ENCODE data around the gene REXO1. TPM values are rescaled to one million over a fixed set of nuclear protein-coding genes. Genes with fewer than 3 reads are reported as not detected.

The REXO1 gene
- total RNA-seq, 1 experiment from 2014 or later: 52.2 TPM

DNA sequence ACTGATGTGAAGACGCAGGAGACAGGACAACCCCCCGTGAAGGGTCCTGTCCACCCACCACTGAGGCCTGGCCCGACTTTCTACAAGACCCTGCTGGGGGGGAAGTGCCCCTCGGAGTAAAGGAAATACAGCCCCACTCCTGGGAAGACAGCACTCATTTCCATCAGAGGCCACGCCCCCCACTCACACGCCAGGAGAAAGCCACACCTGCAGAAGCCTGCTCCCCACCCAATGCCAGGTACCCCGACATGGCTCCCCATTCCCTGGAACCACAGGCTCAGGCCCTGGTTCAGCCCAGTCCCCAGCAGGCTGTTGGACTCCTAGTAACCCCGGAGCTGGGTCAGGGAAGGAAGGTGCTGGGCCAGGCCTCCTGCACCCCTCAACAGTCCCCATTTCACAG, 25.3 kb downstream of the REXO1 start:
- peaks cover 16 to 21% of the 10 kb centered on the region in 2 experiments for H3K36me3 ChIP-seq (ENCODE audit: control insufficient read depth in 1 of 2, insufficient read depth in 2 of 2, low read length in 2 of 2)

More for the DNA sequence above, 25.3 kb downstream of the REXO1 start:
- no peak overlapping the region for H3K4me2 ChIP-seq (ENCODE audit: low read length)
- ATAC-seq: no peak
- no peaks in the 10 kb centered on the region for H4K20me1 ChIP-seq (ENCODE audit: insufficient read depth)
- no TSS peak for BruUV-seq (replicated peaks)
- no peaks in the 10 kb centered on the region for H3K9me2 ChIP-seq (ENCODE audit: insufficient read depth)
- ChIA-PET POLR2A (no interaction called here), CTCF (no interaction called here), RAD21 (ENCODE audit: low non-redundant PET in 1 of 2, low total read pairs in 2 of 2, uncharacterized antibody in 2 of 2, unreplicated experiment in 2 of 2) (no interaction called here)
- peaks cover 4 to 7% of the 10 kb centered on the region in 2 experiments; a peak in 3 of 4 replicates for H3K4me1 ChIP-seq (ENCODE audit: control insufficient read depth in 1 of 2, insufficient read depth in 2 of 2, low read length in 2 of 2)
- no peak overlapping the region for H3K4me3 ChIP-seq (replicated peaks in 1 of 2; ENCODE audit: low read depth in 1 of 2, low read length in 2 of 2)
- no peak overlapping the region for H2AFZ ChIP-seq (ENCODE audit: low read depth, low read length, poor library complexity, severe bottlenecking)
- H3K9ac ChIP-seq (ENCODE audit: low read length): no peak overlapping the region
- H3K9me3 ChIP-seq (ENCODE audit: control insufficient read depth in 1 of 2, insufficient read depth in 1 of 2, low read depth in 1 of 2, low read length in 2 of 2): no peaks in the 10 kb centered on the region
- no peak overlapping the region for H3K27ac ChIP-seq (ENCODE audit: low read depth, low read length)
- H3K27me3 ChIP-seq (ENCODE audit: insufficient read depth, low read length): no peaks in the 10 kb centered on the region
- TF ChIP-seq, protein P1, sequence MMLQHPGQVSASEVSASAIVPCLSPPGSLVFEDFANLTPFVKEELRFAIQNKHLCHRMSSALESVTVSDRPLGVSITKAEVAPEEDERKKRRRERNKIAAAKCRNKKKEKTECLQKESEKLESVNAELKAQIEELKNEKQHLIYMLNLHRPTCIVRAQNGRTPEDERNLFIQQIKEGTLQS (IDR thresholded peaks at IDR 0.05): no peak
- no peak for TF ChIP-seq SP1 (IDR thresholded peaks at IDR 0.05; ENCODE audit: low read depth)
- no peak for TF ChIP-seq EZH2 (IDR thresholded peaks at IDR 0.05)
- no peak for TF ChIP-seq CEBPB (IDR thresholded peaks at IDR 0.05; ENCODE audit: low read depth)
- no peak for TF ChIP-seq SIN3A (IDR thresholded peaks at IDR 0.05; ENCODE audit: low read depth)
- no peak for TF ChIP-seq EGR1 (IDR thresholded peaks at IDR 0.05; ENCODE audit: low read depth)
- no peak for TF ChIP-seq ZNF274 (IDR thresholded peaks at IDR 0.05; ENCODE audit: low read depth, low read length)
- no peak for TF ChIP-seq ELF1 (IDR thresholded peaks at IDR 0.05; ENCODE audit: borderline replicate concordance, low read depth)
- TF ChIP-seq POLR2AphosphoS5 (IDR thresholded peaks at IDR 0.05; ENCODE audit: low read depth, low read length): no peak
- no peak for TF ChIP-seq SRF (IDR thresholded peaks at IDR 0.05; ENCODE audit: low read depth)
- no peak for TF ChIP-seq REST (IDR thresholded peaks at IDR 0.05; ENCODE audit: low read depth)
- TF ChIP-seq ZFX (IDR thresholded peaks at IDR 0.05): no peak
- TF ChIP-seq, protein P2, sequence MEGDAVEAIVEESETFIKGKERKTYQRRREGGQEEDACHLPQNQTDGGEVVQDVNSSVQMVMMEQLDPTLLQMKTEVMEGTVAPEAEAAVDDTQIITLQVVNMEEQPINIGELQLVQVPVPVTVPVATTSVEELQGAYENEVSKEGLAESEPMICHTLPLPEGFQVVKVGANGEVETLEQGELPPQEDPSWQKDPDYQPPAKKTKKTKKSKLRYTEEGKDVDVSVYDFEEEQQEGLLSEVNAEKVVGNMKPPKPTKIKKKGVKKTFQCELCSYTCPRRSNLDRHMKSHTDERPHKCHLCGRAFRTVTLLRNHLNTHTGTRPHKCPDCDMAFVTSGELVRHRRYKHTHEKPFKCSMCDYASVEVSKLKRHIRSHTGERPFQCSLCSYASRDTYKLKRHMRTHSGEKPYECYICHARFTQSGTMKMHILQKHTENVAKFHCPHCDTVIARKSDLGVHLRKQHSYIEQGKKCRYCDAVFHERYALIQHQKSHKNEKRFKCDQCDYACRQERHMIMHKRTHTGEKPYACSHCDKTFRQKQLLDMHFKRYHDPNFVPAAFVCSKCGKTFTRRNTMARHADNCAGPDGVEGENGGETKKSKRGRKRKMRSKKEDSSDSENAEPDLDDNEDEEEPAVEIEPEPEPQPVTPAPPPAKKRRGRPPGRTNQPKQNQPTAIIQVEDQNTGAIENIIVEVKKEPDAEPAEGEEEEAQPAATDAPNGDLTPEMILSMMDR (IDR thresholded peaks at IDR 0.05 in 2 of 3, conservative IDR thresholded peaks at IDR 0.05 in 1 of 3; ENCODE audit: borderline replicate concordance in 1 of 3, insufficient read depth in 1 of 3, low read depth in 2 of 3, low read length in 2 of 3): no peak
- TF ChIP-seq JUND (IDR thresholded peaks at IDR 0.05): no peak
- no peak for TF ChIP-seq RAD21 (IDR thresholded peaks at IDR 0.05; ENCODE audit: low read depth)
- no peak for TF ChIP-seq TCF7L2 (IDR thresholded peaks at IDR 0.05; ENCODE audit: borderline replicate concordance, extremely low read depth, insufficient read depth, insufficient read length)
- TF ChIP-seq CBX3 (IDR thresholded peaks at IDR 0.05; ENCODE audit: low read depth): no peak
- TF ChIP-seq MAX (IDR thresholded peaks at IDR 0.05): no peak
- intact Hi-C loops (cut with micrococcal nuclease): no loop called here
- no peak for DNase-seq (ENCODE audit: low read depth, low spot score)
- H3K79me2 ChIP-seq (ENCODE audit: insufficient read depth, low read length): peaks cover 7% of the 10 kb centered on the region; the same call in 1 of the 2 replicates
